ENCODE data around the gene EPHB2.

EPHB2 gene

GRCh38 chr1:22727873-22728272, 17.2 kb downstream of the EPHB2 start:
- Mint-ChIP-seq H3K9me3 (no peaks in the 10 kb centered on the region), H3K4me1 (peaks cover 7% of the 10 kb centered on the region), H3K27ac (no peak overlapping the region), H3K4me3 (no peak overlapping the region), H3K36me3 (ENCODE audit: low read depth) (no peaks in the 10 kb centered on the region), H3K27me3 (ENCODE audit: low read depth, poor library complexity) (peaks cover 32% of the 10 kb centered on the region)
- DNase-seq: no peak
- TF ChIP-seq CTCF (IDR thresholded peaks at IDR 0.05): no peak

GRCh38 chr1:22728751-22729399, 18.2 kb downstream of the EPHB2 start:
- Mint-ChIP-seq H3K27ac (no peak overlapping the region), H3K36me3 (ENCODE audit: low read depth) (no peaks in the 10 kb centered on the region), H3K4me3 (no peak overlapping the region), H3K9me3 (no peaks in the 10 kb centered on the region), H3K27me3 (ENCODE audit: low read depth, poor library complexity) (peaks cover 26% of the 10 kb centered on the region), H3K4me1 (peaks cover 8% of the 10 kb centered on the region)
- TF ChIP-seq CTCF (IDR thresholded peaks at IDR 0.05): no peak
- DNase-seq: no peak

- peak overlapping the region; percentile 44 for H3K27ac Mint-ChIP-seq
- no peaks in the 10 kb centered on the region for H3K9me3 Mint-ChIP-seq
- peaks cover 22% of the 10 kb centered on the region for H3K27me3 Mint-ChIP-seq (ENCODE audit: low read depth, poor library complexity)
These were observed 18.7 kb downstream of the EPHB2 start for GRCh38 chr1:22729400-22729773.

DNA sequence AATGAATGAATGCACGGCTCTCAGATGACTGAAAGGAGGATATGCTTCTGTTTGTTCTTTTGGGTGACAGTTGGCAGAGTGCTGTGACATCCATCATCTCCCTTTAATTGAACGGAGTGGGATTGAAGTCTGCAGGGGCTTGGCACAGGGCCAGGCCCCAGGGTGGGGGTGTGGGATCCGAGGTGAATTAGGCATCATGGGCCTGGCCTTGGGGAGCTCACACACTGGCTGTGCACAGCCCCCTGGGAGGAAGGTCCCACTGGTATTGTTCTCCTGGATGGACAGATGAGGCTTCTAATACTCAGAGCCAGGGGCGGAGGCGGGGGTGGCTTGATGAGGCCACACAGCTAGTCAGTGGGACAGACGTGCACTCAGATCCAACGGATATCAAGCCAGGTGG, 19.3 kb downstream of the EPHB2 start:
- Mint-ChIP-seq H3K4me3 (no peak overlapping the region), H3K27ac (no peak overlapping the region), H3K27me3 (ENCODE audit: low read depth, poor library complexity) (peaks cover 19% of the 10 kb centered on the region), H3K36me3 (ENCODE audit: low read depth) (no peaks in the 10 kb centered on the region), H3K9me3 (no peaks in the 10 kb centered on the region), H3K4me1 (peaks cover 11% of the 10 kb centered on the region)
- DNase-seq: no peak
- TF ChIP-seq CTCF (IDR thresholded peaks at IDR 0.05): no peak

More at GRCh38 chr1:22729400-22729773, 18.7 kb downstream of the EPHB2 start:
- H3K36me3 Mint-ChIP-seq (ENCODE audit: low read depth): no peaks in the 10 kb centered on the region
- DNase-seq: no peak
- H3K4me3 Mint-ChIP-seq: no peak overlapping the region
- no peak for TF ChIP-seq CTCF (IDR thresholded peaks at IDR 0.05)
- H3K4me1 Mint-ChIP-seq: peaks cover 11% of the 10 kb centered on the region

GRCh38 chr1:22731924-22732720, 21.5 kb downstream of the EPHB2 start:
- TF ChIP-seq CTCF (IDR thresholded peaks at IDR 0.05): no peak
- H3K27me3 Mint-ChIP-seq (ENCODE audit: low read depth, poor library complexity): peaks cover 6% of the 10 kb centered on the region
- H3K27ac Mint-ChIP-seq: no peak overlapping the region
- no peak for DNase-seq
- H3K9me3 Mint-ChIP-seq: no peaks in the 10 kb centered on the region
- H3K36me3 Mint-ChIP-seq (ENCODE audit: low read depth): no peaks in the 10 kb centered on the region
- no peak overlapping the region for H3K4me3 Mint-ChIP-seq
- peaks cover 22% of the 10 kb centered on the region for H3K4me1 Mint-ChIP-seq

All from nephron progenitor cell (in vitro differentiated cells).